Measurements from ENCODE around the gene SLC4A4.

DNA sequence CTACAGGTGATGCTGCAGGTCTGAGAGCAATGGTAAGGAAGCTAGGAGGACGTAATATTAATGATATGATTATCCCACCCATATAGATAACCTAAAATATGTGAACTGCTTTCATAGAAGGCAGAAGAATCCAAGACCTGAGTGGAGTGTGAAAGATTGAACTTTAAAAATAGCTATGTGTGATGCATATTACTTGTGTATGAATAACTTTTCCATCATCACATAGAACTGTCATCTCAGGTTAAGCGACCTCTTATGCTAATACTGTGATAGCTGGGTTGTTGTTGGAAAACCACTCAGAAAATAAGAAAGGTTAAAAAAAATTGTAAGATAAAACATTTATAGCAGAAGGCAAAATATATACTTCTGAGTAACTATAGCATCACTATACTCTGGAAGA, 90.3 kb downstream of the SLC4A4 start:
- no peak for TF ChIP-seq POLR2A (IDR thresholded peaks at IDR 0.05)
- TF ChIP-seq, protein P1, sequence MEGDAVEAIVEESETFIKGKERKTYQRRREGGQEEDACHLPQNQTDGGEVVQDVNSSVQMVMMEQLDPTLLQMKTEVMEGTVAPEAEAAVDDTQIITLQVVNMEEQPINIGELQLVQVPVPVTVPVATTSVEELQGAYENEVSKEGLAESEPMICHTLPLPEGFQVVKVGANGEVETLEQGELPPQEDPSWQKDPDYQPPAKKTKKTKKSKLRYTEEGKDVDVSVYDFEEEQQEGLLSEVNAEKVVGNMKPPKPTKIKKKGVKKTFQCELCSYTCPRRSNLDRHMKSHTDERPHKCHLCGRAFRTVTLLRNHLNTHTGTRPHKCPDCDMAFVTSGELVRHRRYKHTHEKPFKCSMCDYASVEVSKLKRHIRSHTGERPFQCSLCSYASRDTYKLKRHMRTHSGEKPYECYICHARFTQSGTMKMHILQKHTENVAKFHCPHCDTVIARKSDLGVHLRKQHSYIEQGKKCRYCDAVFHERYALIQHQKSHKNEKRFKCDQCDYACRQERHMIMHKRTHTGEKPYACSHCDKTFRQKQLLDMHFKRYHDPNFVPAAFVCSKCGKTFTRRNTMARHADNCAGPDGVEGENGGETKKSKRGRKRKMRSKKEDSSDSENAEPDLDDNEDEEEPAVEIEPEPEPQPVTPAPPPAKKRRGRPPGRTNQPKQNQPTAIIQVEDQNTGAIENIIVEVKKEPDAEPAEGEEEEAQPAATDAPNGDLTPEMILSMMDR (IDR thresholded peaks at IDR 0.05), result no peak
